ENCODE results near the gene SMCO2. TPM values are rescaled to one million over a fixed set of nuclear protein-coding genes. Genes with fewer than 3 reads are reported as not detected.

SMCO2 gene
- total and polyA plus RNA-seq, 2 of the 8 experiments (the other 6 are each of a cell fraction or from before 2014, with no cell fraction given), result 0.24 to 0.80 TPM

DNA sequence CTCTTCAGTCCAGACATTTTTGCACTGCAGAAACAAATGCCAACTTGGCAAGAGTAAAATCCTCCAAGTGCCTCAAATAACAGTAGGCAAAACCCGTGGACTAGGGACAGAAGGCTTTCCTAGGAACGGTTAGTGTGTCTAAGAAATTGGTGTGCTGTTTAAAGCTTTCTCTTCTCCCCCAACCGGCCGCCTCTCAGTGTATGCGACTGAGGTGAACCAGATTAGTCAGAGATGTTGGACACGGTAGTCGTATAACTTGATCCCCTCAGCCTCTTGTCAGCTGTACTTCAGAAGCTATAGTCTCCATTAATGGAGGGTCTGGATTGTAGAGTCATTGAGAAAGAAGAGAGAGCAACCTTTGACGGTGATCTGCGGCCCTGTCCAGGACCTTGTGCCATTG is 99.1 kb downstream of the SMCO2 start:
- no peak for FAIRE-seq
- DNase-seq (ENCODE audit: low read depth in 1 of 2, low spot score in 2 of 2), result no peak

More for the DNA sequence above, 99.1 kb downstream of the SMCO2 start:
- Histone ChIP-seq H3K4me3 (ENCODE audit: extremely low read depth in 1 of 4, insufficient read depth in 2 of 4, low read depth in 3 of 4, low read length in 4 of 4) (no peak overlapping the region), H3K27ac (ENCODE audit: low read depth, low read length) (no peak overlapping the region), H3K56ac (replicated peaks; ENCODE audit: insufficient read length, low read depth, low read length) (no peak overlapping the region), H3K14ac (ENCODE audit: insufficient read length) (no peak overlapping the region), H2BK12ac (ENCODE audit: low read depth, low read length) (no peak overlapping the region), H3K79me2 (ENCODE audit: control insufficient read depth in 1 of 2, insufficient read depth in 2 of 2, low read length in 2 of 2) (peaks cover 0 to 14% of the 10 kb centered on the region in 2 experiments; a peak in 1 of 4 replicates), H3K18ac (ENCODE audit: extremely low read depth, low read length) (no peak overlapping the region), H3K9ac (replicated peaks in 1 of 4; ENCODE audit: extremely low read depth in 1 of 4, low read depth in 3 of 4, low read length in 3 of 4) (no peak overlapping the region), H2BK15ac (ENCODE audit: low read length) (no peak overlapping the region), H2AK5ac (ENCODE audit: low read depth, low read length) (no peak overlapping the region), H4K91ac (replicated peaks; ENCODE audit: insufficient read length, low read length) (no peak overlapping the region), H3K23me2 (ENCODE audit: low read depth, low read length) (no peaks in the 10 kb centered on the region), H4K20me1 (replicated peaks in 1 of 2; ENCODE audit: control insufficient read depth in 1 of 2, insufficient read depth in 2 of 2, low read length in 2 of 2) (peaks cover 0 to 5% of the 10 kb centered on the region in 2 experiments), H4K8ac (ENCODE audit: extremely low read depth, insufficient read depth, low read length) (no peak overlapping the region), H3K36me3 (ENCODE audit: control insufficient read depth in 2 of 4, insufficient read depth in 4 of 4, low read length in 3 of 4) (no peaks in the 10 kb centered on the region), H4K5ac (ENCODE audit: insufficient read length, low read depth, low read length) (no peak overlapping the region), H2BK20ac (ENCODE audit: low read length) (no peak overlapping the region), H3K4me2 (ENCODE audit: insufficient read depth in 1 of 2, low read depth in 2 of 2, low read length in 2 of 2) (no peak overlapping the region), H2BK5ac (ENCODE audit: low read depth, low read length) (no peak overlapping the region), H2AFZ (ENCODE audit: low read length) (no peak overlapping the region), H2BK120ac (replicated peaks; ENCODE audit: low read depth, low read length) (no peak overlapping the region), H3K4me1 (replicated peaks in 1 of 4; ENCODE audit: control insufficient read depth in 3 of 4, insufficient read depth in 4 of 4, low read length in 3 of 4) (peaks cover 2 to 7% (median 6%) of the 10 kb centered on the region in 4 experiments; a peak in 5 of 7 replicates), H3K23ac (ENCODE audit: insufficient read length) (no peak overlapping the region), H3K27me3 (replicated peaks in 1 of 4; ENCODE audit: control insufficient read depth in 3 of 4, extremely low read depth in 1 of 4, insufficient read depth in 3 of 4, low read length in 3 of 4) (no peaks in the 10 kb centered on the region; a peak in 1 of 7 replicates), H3K4ac (replicated peaks; ENCODE audit: insufficient read length, low read depth, low read length) (no peak overlapping the region), H3K79me1 (ENCODE audit: low read depth, low read length) (peaks cover 5% of the 10 kb centered on the region; the same call in 1 of the 2 replicates), H3K9me3 (ENCODE audit: insufficient read depth in 2 of 2, low read depth in 1 of 2, low read length in 1 of 2) (no peaks in the 10 kb centered on the region)
- TF ChIP-seq YY1 (IDR thresholded peaks at IDR 0.05; ENCODE audit: low read depth, low read length) (no peak), ASH2L (IDR thresholded peaks at IDR 0.05; ENCODE audit: low read length) (no peak), MAFK (IDR thresholded peaks at IDR 0.05; ENCODE audit: low read depth, low read length) (no peak), EP300 (IDR thresholded peaks at IDR 0.05; ENCODE audit: borderline replicate concordance in 1 of 2, low read depth in 2 of 2, low read length in 2 of 2) (no peak), RNF2 (IDR thresholded peaks at IDR 0.05; ENCODE audit: borderline replicate concordance, low read depth, low read length, missing control alignments, poor library complexity, severe bottlenecking) (no peak), PHF8 (conservative IDR thresholded peaks at IDR 0.05; ENCODE audit: low read depth, low read length) (no peak), RFX5 (IDR thresholded peaks at IDR 0.05; ENCODE audit: borderline replicate concordance, low read depth, low read length) (no peak), GTF2F1 (IDR thresholded peaks at IDR 0.05; ENCODE audit: borderline replicate concordance, low read depth, low read length) (no peak), POLR2A (IDR thresholded peaks at IDR 0.05; ENCODE audit: control extremely low read depth in 1 of 2, low read depth in 2 of 2, low read length in 2 of 2) (no peak), CEBPB (IDR thresholded peaks at IDR 0.05; ENCODE audit: low read depth, low read length) (no peak)
- ChIA-PET POLR2A (ENCODE audit: partially characterized antibody) (no interaction called here), CTCF (ENCODE audit: partially characterized antibody) (no interaction called here)
- WGBS, 2 experiments (ENCODE audit: extremely low coverage in 1 of 2, insufficient coverage in 1 of 2, insufficient read length in 1 of 2, insufficient replicate concordance in 2 of 2, low coverage in 1 of 2, low lambda C conversion rate in 2 of 2, missing lambda C conversion rate in 1 of 2), result 83% methylated on average over 9 of the region's 9 CpGs; no CpG with 5 or more reads in 1 of the 2 experiments

All from H1 (cell line).